Skin of body (tissue), 2 donors: Measurements from ENCODE around the gene ZNF516. TPM values are rescaled to one million over a fixed set of nuclear protein-coding genes. Genes with fewer than 3 reads are reported as not detected.

ENCODE experiments used
- DNase-seq: peaks from one replicate; lab custom pipeline; 2025; lab: John Stamatoyannopoulos, UW
- total RNA-seq: library from RNA; depleted of rRNA; stranded (reverse); fragments of >200 nt; gene quantifications from one replicate; pipeline ENCODE4 v1.2.3, GENCODE V29; 2014

The ZNF516 gene
- total RNA-seq, 1 donor from 2014 or later = 24.4 TPM

GRCh38 chr18:76384861-76385680, 110.0 kb downstream of the ZNF516 start:
- no peak for DNase-seq

DNA sequence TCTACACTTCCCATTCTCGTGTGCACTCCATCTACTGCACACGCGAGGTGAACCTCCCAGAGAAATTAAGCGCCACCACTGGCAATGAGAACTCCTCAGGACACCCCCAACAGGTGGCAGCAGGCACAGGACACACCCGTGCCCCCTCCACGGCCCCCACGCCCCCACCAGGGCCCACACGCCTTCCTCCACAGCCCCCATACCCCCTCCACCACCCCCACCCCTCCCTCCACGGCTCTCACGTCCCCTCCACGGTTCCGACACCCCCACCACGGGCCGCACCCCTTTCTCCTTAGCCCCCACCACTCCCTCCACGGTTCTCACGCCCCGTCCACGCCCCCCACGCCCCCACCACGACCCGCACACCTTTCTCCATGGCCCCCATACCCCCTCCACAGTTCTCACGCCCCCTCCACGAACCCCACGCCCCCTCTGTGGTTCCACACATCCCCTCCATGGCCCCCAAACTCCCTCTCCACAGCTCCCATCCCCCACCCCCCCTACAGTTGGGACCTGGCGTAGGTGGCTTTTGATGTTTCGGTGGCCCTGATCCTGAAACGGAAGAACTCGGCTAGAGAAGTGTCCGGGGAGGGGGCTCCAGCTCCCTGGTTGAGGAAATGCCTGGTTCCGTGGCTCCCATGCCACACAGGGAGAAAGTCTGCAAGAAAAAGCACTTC, 110.8 kb downstream of the ZNF516 start:
- no peak for DNase-seq

DNA sequence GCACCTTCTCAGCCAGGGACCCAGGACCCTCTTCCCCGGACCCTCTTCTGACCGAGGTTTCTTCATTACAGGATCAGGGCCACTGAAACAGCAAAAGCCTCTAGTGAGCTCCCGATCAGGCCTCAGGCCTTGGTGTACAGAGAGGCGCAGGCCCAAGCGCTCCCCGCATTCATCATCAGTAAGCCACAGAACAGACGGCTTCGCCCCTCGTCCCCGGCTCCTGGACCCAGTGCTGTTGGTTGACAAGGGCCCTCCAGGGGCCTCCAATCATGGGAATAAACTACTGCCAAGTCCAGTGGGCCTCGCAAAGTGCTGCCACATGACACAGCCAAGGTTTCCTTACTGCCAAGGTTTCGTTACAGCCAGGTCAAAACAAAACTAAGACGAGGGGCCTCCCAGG, 111.4 kb downstream of the ZNF516 start:
- no peak for DNase-seq

DNA sequence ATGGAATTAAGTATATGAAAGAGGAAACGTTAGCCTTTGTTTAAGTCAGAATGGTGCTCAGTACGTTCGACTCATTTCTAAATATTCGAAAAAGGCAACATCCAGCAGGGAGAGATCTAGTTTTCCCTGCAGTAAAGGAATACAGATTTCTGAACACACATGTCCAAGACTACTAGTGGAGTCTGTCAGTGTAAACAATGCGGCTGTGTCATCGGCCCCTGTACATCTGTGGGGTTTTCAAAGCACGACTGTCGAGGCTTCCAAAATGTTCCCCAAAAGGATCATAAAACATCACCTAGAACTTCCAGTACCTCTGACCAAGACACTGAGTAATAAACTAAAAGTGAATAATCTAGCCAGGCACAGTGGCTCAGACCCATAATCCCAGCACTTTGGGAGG, 112.8 kb downstream of the ZNF516 start:
- no peak for DNase-seq

DNA sequence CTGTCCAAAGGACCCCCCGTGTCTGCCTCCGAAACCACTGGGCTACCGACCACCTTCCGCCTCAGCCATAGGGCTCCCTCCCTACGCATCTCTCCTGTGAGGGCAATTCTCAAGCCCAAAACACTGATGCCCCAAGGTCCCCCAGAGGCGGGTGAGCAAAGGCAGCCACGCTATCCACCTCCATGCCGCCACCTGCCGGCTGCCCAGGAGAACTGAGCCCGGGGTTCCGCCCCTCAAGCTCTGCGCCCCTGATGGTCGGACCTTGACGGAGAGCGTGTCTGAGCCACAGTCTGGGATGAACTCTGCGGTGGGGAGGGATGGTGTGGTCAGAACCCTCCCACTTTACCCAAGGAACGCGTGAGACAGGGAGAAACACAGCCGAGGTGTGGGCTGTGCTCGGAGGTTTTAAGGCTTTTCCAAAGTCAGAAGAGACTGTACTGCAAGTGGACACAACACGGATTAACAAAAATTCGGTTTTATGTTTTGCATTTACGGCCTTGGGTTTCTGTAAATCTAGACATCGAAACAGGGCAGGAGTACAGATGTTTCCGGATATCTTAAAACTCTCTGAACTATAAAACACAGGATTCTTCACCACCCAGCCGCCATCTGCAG, 114.1 kb downstream of the ZNF516 start:
- no peak for DNase-seq

- DNase-seq = no peak
These were observed 114.8 kb downstream of the ZNF516 start for GRCh38 chr18:76380127-76380729.

DNA sequence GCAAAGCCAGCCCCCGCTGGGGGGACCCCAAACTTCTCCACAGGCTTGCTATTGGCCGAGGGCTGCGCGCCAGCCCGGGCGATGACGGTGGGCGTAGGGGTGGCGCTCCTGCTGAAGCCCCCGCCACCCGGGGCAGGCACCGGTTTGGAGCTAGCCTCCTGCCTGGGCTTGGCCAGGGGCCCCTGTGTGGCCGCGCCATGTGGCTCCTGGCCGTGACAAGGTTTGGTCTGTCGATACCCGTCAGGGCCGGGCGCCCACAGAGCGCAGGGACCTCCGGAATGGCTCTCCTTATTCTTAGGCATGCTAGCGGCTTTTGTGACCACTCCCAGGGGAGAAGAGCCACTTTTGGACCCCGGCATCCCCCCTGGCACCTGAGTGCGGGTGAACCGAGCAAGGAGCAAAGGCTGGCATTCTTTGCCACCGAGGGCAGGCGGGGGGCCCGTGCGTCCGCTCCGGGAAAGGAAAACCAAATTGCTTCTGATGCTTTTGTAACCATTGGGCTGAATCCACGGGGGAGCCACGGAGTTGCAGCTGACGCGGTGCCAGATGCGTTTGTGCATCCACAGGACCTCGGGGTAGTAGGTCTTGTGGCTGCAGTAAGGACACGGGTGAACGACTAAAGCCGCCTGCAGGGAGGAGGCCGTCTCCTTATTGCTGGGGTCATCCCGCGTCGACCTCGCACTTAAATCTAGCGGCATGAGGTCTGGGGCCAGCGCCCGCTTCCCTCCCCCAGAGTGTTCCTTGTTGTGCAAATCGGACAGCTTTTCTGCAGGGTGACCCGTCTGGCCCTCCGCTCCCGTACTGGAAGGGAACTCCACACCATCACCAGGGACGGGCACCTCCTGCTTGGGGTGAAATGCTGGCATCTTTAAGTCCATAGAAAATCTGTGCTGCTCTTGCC, 115.6 kb downstream of the ZNF516 start:
- DNase-seq = no peak

DNA sequence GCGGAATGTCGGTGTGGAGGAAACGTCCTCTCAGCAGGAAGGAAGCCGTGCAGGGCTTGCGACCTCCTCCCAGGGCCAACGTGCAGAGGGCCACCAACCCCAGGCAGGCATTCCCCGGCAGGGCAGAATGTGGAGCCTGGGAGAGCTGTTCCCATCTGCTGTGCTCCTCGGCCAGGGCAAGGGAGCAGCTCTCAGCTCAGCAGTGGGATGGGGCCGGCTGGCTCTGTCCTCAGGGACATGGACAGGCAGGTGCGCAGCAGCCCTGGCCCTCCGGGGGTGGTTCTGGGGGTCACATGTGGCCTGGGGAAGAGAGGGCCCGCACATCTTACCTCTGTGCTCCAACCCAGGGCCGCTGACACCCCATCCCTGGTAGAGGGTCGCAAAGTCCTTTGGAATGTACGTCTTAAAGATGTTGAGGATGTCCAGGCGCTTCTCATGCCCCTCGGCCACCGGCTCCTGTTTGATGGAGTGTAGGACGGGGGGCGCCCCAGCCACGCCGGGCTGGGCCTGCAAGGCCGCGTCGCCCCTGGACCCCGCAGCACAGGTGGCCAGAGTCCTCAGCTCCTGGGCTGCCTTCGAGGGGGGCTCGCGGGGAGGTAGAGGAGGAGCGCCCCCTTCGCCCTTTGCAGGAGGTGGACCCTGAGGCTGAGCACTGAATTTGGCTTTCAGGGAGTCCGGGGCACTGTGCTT, 116.4 kb downstream of the ZNF516 start:
- DNase-seq = no peak

DNA sequence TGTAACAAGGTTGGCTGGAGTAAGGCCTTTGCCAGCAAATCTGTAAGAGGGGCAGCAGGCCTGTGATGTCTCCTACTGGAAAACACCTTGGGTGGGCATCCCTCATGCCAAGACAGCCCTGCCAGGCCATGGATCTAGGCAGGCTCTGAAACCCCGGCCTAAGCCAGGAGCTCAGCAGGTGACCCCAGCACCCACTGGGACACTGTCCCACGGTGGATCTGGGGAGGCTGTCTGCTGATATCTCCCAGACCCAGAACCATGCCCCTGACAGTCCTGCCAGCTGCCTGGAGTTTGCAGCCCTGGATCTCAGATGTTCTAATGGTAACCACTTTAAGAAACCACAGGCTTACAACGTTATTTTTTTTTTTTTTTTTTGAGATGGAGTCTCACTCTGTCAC, 117.7 kb downstream of the ZNF516 start:
- DNase-seq = no peak

GRCh38 chr18:76376668-76377358, 118.2 kb downstream of the ZNF516 start:
- no peak for DNase-seq

- no peak for DNase-seq
These were observed 118.8 kb downstream of the ZNF516 start for GRCh38 chr18:76376225-76376624.

GRCh38 chr18:76374330-76375281, 120.4 kb downstream of the ZNF516 start:
- DNase-seq = no peak

DNA sequence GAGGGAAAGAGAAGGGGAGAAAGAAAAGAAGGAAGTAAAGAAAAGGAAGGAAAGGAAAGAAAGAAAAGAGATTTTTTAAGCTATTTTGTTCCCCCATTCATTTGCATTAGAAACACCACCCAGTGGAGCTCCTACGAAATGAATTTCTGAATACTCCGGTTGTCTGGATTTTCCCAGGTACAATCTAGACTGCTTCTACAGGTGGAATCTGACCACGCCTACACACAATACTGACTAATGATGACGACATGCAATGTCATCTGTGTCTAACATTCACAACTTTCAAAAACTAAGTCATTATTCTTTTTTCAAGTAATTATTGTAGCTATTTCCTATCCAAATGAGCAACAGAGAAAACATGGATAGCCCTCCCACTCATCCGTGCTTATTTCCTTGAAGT, 121.7 kb downstream of the ZNF516 start:
- no peak for DNase-seq

- no peak for DNase-seq
These were observed 123.5 kb downstream of the ZNF516 start for GRCh38 chr18:76371301-76372203.

- DNase-seq = no peak
These were observed 124.4 kb downstream of the ZNF516 start for GRCh38 chr18:76370686-76371085.

DNA sequence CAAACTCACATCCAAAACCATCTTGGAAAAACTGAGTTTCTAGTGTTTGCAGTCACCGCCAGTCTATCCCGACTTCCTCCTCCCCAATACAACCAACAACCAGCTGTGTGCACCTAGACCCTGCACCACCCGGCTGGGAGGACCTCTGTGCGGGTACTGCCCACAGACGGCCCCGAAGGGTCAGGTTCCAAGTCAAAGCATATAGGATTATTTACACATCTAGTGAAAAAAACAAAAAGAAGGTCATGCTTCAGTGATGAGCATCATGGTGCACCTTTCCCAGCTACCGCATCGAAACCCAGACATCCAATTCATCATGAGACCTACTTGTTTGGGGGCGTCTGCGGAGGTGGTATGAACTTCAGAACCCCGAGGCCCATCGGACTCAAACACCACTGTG, 124.8 kb downstream of the ZNF516 start:
- DNase-seq = no peak

GRCh38 chr18:76369791-76370190, 125.3 kb downstream of the ZNF516 start:
- DNase-seq = no peak

DNA sequence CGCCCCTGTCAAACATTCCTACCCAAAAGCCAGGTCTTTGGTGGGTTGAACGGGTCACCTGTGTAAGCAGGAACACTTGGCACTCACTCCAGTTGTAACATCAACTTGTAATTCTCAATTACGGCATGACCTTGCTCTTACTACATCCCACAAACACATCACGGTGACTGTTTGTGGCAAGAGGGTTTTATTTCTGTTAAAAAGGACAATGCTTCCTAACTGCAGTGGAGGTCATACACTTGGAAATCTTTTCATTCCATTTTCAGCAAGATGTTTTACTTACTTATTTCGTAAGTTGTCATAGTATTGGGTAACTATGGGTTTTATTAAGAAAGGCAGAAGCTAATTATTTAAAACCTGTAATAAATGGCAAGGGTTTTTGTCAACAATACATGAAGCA, 126.1 kb downstream of the ZNF516 start:
- DNase-seq = no peak
